HUES48 (cell line): ENCODE data around the gene HHAT.

Source experiments
- H3K27ac ChIP-seq: one replicate; pipeline ENCODE4 v1.7.0; 2013; ENCODE audit warnings: low read depth, low read length, inconsistent platforms
- H3K27me3 ChIP-seq: 2 replicates; pipeline ENCODE4 v1.6.1; 2013; ENCODE audit warnings: mild to moderate bottlenecking, low read length; ENCODE audit not compliant: control insufficient read depth, insufficient read depth
- H3K36me3 ChIP-seq: 2 replicates; pipeline ENCODE4 v1.6.1; 2013; ENCODE audit warnings: low read length; ENCODE audit not compliant: control insufficient read depth, insufficient read depth
- H3K4me1 ChIP-seq: 2 replicates; pipeline ENCODE4 v1.6.1; 2013; ENCODE audit warnings: mild to moderate bottlenecking, low read length; ENCODE audit not compliant: control insufficient read depth, insufficient read depth
- H3K4me3 ChIP-seq: 2 replicates; pipeline ENCODE4 v1.5.1; 2013; ENCODE audit warnings: mild to moderate bottlenecking, low read depth, low read length
- H3K9ac ChIP-seq: 2 replicates; pipeline ENCODE4 v1.6.1; 2013; ENCODE audit warnings: mild to moderate bottlenecking, low read depth, low read length, moderate library complexity
- H3K9me3 ChIP-seq: 2 replicates; pipeline ENCODE4 v1.6.1; 2013; ENCODE audit warnings: low read length; ENCODE audit not compliant: control insufficient read depth, insufficient read depth

HHAT gene

DNA sequence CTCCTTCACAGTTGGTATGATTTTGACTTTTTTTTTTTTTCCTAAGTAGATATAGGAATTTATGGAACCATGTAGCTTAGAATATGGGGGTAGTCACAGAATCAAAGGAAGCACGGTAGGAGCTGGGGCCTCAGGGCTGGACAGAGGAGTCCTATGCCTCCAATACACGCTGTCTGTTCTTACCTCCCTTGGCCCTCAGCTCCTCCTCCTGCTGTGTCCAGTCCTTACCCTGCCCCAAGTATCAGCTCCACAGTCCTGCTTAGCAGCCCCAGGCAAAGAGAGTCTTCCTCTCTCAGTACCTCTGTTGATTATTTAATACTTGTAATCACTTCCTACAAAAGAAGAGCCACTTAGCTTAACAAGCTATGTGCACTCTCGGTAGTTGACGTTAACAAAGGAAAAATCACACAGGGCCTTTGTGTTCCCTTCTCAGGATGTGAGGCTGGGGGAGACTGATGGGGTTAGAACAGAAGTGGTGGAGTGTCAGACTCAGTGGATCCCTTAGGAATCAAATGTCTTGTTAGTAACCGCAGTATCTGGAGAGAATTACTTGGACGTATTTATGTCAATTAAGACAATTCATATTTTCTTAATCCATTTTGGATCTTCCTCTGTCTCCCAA, 292.3 kb downstream of the HHAT start:
- H3K27me3 ChIP-seq: no peaks in the 10 kb centered on the region
- no peaks in the 10 kb centered on the region for H3K36me3 ChIP-seq
- no peaks in the 10 kb centered on the region for H3K9me3 ChIP-seq
- no peak overlapping the region for H3K4me3 ChIP-seq
- H3K9ac ChIP-seq: no peak overlapping the region
- no peaks in the 10 kb centered on the region for H3K4me1 ChIP-seq
- H3K27ac ChIP-seq: no peak overlapping the region

GRCh38 chr1:210621712-210622111, 293.0 kb downstream of the HHAT start:
- H3K4me3 ChIP-seq: no peak overlapping the region
- no peaks in the 10 kb centered on the region for H3K36me3 ChIP-seq
- H3K4me1 ChIP-seq: no peaks in the 10 kb centered on the region
- no peak overlapping the region for H3K9ac ChIP-seq
- no peak overlapping the region for H3K27ac ChIP-seq
- no peaks in the 10 kb centered on the region for H3K27me3 ChIP-seq
- H3K9me3 ChIP-seq: no peaks in the 10 kb centered on the region

DNA sequence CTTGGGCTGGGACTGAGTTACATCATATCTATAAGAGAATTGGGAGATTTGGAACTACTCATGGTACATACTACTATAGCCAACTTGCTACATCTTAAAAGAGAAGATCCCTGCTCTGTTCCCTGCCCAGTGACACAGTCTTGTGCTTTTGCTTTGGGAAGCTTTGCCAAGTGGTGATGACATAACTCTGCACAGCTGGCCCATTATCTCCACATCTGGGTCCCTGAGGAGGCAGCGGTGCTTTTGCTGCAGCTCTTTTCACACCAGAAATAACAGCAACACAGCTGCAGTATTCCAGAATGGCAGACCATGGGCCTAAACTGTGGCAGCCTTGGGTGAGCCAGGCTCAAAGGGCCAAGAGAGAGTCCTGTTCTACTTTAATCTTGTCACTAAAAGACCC, 296.0 kb downstream of the HHAT start:
- Histone ChIP-seq H3K27me3 (no peaks in the 10 kb centered on the region), H3K9ac (no peak overlapping the region), H3K27ac (no peak overlapping the region), H3K4me1 (no peaks in the 10 kb centered on the region), H3K4me3 (no peak overlapping the region), H3K36me3 (no peaks in the 10 kb centered on the region), H3K9me3 (no peaks in the 10 kb centered on the region)

GRCh38 chr1:210625715-210626114, 297.0 kb downstream of the HHAT start:
- H3K4me1 ChIP-seq: no peaks in the 10 kb centered on the region
- no peaks in the 10 kb centered on the region for H3K36me3 ChIP-seq
- H3K27me3 ChIP-seq: no peaks in the 10 kb centered on the region
- H3K9ac ChIP-seq: no peak overlapping the region
- H3K27ac ChIP-seq: no peak overlapping the region
- no peak overlapping the region for H3K4me3 ChIP-seq
- no peaks in the 10 kb centered on the region for H3K9me3 ChIP-seq

- Histone ChIP-seq H3K36me3 (no peaks in the 10 kb centered on the region), H3K4me1 (no peaks in the 10 kb centered on the region), H3K4me3 (no peak overlapping the region), H3K9ac (no peak overlapping the region), H3K27me3 (no peaks in the 10 kb centered on the region), H3K9me3 (no peaks in the 10 kb centered on the region), H3K27ac (no peak overlapping the region)
Measured at GRCh38 chr1:210626341-210626740, 297.6 kb downstream of the HHAT start.

DNA sequence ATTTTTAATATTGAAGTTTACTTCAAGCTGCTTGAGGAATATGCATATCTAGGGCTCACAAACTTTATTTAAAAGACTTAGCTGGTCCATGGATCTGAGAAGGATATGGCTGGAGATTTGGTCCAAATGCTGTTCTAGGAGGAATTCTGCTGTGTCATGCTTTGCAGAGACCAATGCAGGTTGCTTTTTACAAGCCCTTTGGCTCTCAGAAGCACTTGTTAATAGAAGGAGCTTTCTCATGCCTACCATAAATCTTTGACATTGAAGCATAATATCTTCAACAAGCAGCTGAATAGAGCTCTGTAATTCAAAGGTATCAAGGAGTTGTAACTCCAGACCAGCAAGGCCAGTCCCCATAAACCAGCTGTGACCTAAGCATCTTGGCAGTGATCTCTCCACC, 299.1 kb downstream of the HHAT start:
- no peak overlapping the region for H3K4me3 ChIP-seq
- H3K4me1 ChIP-seq: no peaks in the 10 kb centered on the region
- H3K27me3 ChIP-seq: no peaks in the 10 kb centered on the region
- H3K36me3 ChIP-seq: no peaks in the 10 kb centered on the region
- no peak overlapping the region for H3K9ac ChIP-seq
- no peaks in the 10 kb centered on the region for H3K9me3 ChIP-seq
- H3K27ac ChIP-seq: no peak overlapping the region

DNA sequence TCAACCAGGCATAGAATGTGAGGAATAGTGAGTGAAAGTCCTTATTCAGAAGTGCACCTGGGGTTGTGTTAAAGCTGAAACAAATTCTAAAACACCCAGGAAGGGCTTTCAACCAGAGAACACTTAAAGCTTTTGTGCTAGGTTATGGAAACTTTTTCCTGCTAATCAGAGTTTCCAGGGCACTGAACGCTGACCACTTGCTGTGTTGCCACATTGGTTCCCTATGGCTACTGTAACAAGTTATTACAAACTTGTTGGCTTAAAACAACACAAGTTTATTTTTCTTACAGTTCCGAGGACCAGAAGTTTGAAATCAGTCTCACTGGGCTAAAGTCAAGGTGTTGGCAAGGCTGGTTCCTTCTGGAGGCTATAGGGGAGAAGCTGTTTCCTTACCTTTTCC, 300.6 kb downstream of the HHAT start:
- Histone ChIP-seq H3K4me1 (no peaks in the 10 kb centered on the region), H3K27ac (no peak overlapping the region), H3K9me3 (no peaks in the 10 kb centered on the region), H3K27me3 (no peaks in the 10 kb centered on the region), H3K9ac (no peak overlapping the region), H3K4me3 (no peak overlapping the region), H3K36me3 (no peaks in the 10 kb centered on the region)

DNA sequence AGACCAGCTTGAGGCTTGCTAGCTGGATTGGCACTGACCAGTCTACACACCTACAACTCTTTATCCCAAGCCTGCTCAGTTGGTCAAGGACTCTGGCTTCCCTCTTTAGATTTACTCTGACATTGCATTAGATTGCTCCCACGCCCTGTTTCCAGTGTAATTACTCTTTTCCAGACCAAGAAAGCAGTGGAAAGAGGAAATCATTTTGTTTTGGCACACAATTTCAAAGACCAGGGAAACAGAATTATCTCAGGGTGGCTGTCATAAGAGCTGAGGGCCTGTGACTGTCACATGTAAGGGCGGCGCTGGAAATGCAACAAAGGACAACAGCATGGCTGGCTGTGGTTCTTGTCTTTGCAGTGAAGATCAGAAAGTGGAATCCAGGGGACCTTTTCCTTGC, 302.7 kb downstream of the HHAT start:
- Histone ChIP-seq H3K4me3 (no peak overlapping the region), H3K9me3 (no peaks in the 10 kb centered on the region), H3K27me3 (no peaks in the 10 kb centered on the region), H3K27ac (no peak overlapping the region), H3K4me1 (no peaks in the 10 kb centered on the region), H3K36me3 (no peaks in the 10 kb centered on the region), H3K9ac (no peak overlapping the region)

GRCh38 chr1:210633140-210633539, 304.4 kb downstream of the HHAT start:
- Histone ChIP-seq H3K27me3 (no peaks in the 10 kb centered on the region), H3K9ac (no peak overlapping the region), H3K27ac (no peak overlapping the region), H3K36me3 (no peaks in the 10 kb centered on the region), H3K9me3 (no peaks in the 10 kb centered on the region), H3K4me3 (no peak overlapping the region), H3K4me1 (no peaks in the 10 kb centered on the region)

- H3K4me3 ChIP-seq: no peak overlapping the region
- H3K27ac ChIP-seq: no peak overlapping the region
- no peaks in the 10 kb centered on the region for H3K27me3 ChIP-seq
- no peak overlapping the region for H3K9ac ChIP-seq
- H3K36me3 ChIP-seq: no peaks in the 10 kb centered on the region
- H3K9me3 ChIP-seq: no peaks in the 10 kb centered on the region
- no peaks in the 10 kb centered on the region for H3K4me1 ChIP-seq
Measured at GRCh38 chr1:210633636-210634035, 304.9 kb downstream of the HHAT start.

GRCh38 chr1:210635108-210635507, 306.4 kb downstream of the HHAT start:
- Histone ChIP-seq H3K9me3 (no peaks in the 10 kb centered on the region), H3K9ac (no peak overlapping the region), H3K27me3 (no peaks in the 10 kb centered on the region)

DNA sequence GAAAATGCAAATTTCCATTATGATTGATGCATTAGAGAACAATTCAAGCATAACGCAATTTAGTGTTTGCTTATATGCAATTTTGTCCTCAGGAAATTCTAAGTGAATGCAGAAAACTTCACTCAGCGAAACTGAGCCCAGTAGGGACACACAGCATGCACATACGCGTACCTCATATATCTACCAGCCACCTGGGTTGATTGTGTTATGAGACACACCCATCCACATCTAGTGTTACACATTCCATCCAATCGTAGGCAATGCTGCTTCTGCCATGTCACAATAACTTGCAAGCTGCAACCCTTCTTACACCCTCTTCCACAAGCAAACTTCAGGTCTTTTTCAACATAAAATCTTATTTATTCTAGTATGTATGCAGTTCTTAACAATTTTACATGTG, 312.9 kb downstream of the HHAT start:
- H3K36me3 ChIP-seq: no peaks in the 10 kb centered on the region
- H3K4me1 ChIP-seq: no peaks in the 10 kb centered on the region
- H3K4me3 ChIP-seq: no peak overlapping the region
- no peak overlapping the region for H3K9ac ChIP-seq
- H3K27ac ChIP-seq: no peak overlapping the region
- H3K9me3 ChIP-seq: no peaks in the 10 kb centered on the region
- no peaks in the 10 kb centered on the region for H3K27me3 ChIP-seq

More at GRCh38 chr1:210635108-210635507, 306.4 kb downstream of the HHAT start:
- no peak overlapping the region for H3K27ac ChIP-seq
- no peak overlapping the region for H3K4me3 ChIP-seq
- no peaks in the 10 kb centered on the region for H3K4me1 ChIP-seq
- no peaks in the 10 kb centered on the region for H3K36me3 ChIP-seq
